Cardiac fibroblast (primary cell): ENCODE measurements around the gene SND1.
"Not testable (repeated sequence)": the region's sequence is repeated elsewhere in the genome, so short reads cannot be mapped to it uniquely, and the experiment has no call there.

Experiments
- DNase-seq, 2 donors: peaks; one replicate each; pipeline versions ENCODE4 v3.0.0 to v3.0.0-alpha.2; 2010; ENCODE audit warnings: low read depth in 2 of 2
- H3K4me3 ChIP-seq, 2 donors: replicated peaks in 1 of 2; 1 replicate in 1 of 2; 2 replicates in 1 of 2; pipeline ENCODE4 v1.5.1; 2011; ENCODE audit warnings: low read depth in 2 of 2, low read length in 2 of 2, mild to moderate bottlenecking in 2 of 2, moderate library complexity in 1 of 2
- CTCF ChIP-seq: IDR thresholded peaks from one replicate; pipeline ENCODE4 v1.5.1; 2011; ENCODE audit warnings: low read depth, mild to moderate bottlenecking, low read length, inconsistent platforms

Gene SND1

GRCh38 chr7:128100949-128101713 lies 449.1 kb downstream of the SND1 start:
- H3K4me3 ChIP-seq: no peak overlapping the region
- no peak for DNase-seq
- TF ChIP-seq CTCF: no peak

- H3K4me3 ChIP-seq: no peak overlapping the region
- DNase-seq: peak in 1 of 2 donors; percentile 3
- TF ChIP-seq CTCF: no peak
These were observed 450.7 kb downstream of the SND1 start for GRCh38 chr7:128102490-128103291.

GRCh38 chr7:128103498-128104107 lies 451.6 kb downstream of the SND1 start:
- peak; percentile 53 to 62 for DNase-seq
- no peak for TF ChIP-seq CTCF
- peak overlapping the region; percentile 32 to 48 for H3K4me3 ChIP-seq

GRCh38 chr7:128104108-128104742 lies 452.2 kb downstream of the SND1 start:
- peak; percentile 36 to 73 for DNase-seq
- no peak for TF ChIP-seq CTCF
- peak overlapping the region; percentile 32 to 48 for H3K4me3 ChIP-seq

GRCh38 chr7:128105228-128106022 lies 453.4 kb downstream of the SND1 start:
- H3K4me3 ChIP-seq: no peak overlapping the region
- TF ChIP-seq CTCF: no peak
- DNase-seq: no peak

- no peak for DNase-seq
- no peak for TF ChIP-seq CTCF
- H3K4me3 ChIP-seq: no peak overlapping the region
These were observed 454.8 kb downstream of the SND1 start for GRCh38 chr7:128106821-128107220.

- DNase-seq, H3K4me3 ChIP-seq: not testable (repeated sequence)
These were observed 455.5 kb downstream of the SND1 start for GRCh38 chr7:128107516-128107915.
